Osteoblast (primary cell): Measurements from ENCODE around the gene ABCC1. TPM values are rescaled to one million over a fixed set of nuclear protein-coding genes. Genes with fewer than 3 reads are reported as not detected.

ENCODE experiments used
- DNase-seq: peaks from one replicate; pipeline ENCODE4 v3.0.0; 2011; ENCODE audit warnings: low spot score, mixed read lengths; ENCODE audit not compliant: insufficient read length; ENCODE audit errors: missing footprints
- H2AFZ ChIP-seq: 2 replicates; pipeline ENCODE4 v1.6.0; 2011; ENCODE audit warnings: mild to moderate bottlenecking, low read length
- H3K27ac ChIP-seq: 2 replicates; pipeline ENCODE4 v1.5.1; 2011; ENCODE audit warnings: mild to moderate bottlenecking, low read depth, low read length, moderate library complexity
- H3K27me3 ChIP-seq: 2 replicates; pipeline ENCODE4 v1.6.0; 2012; ENCODE audit warnings: mild to moderate bottlenecking, control low read depth, inconsistent platforms, low read length, moderate library complexity; ENCODE audit not compliant: insufficient read depth
- H3K36me3 ChIP-seq: 2 replicates; pipeline ENCODE4 v1.5.1; 2011; ENCODE audit warnings: mild to moderate bottlenecking, low read length, control low read depth, moderate library complexity; ENCODE audit not compliant: insufficient read depth
- H3K4me1 ChIP-seq: 2 replicates; pipeline ENCODE4 v1.5.1; 2011; ENCODE audit warnings: mild to moderate bottlenecking, low read length, control low read depth, moderate library complexity; ENCODE audit not compliant: insufficient read depth
- H3K4me2 ChIP-seq: 2 replicates; pipeline ENCODE4 v1.6.0; 2011; ENCODE audit warnings: mild to moderate bottlenecking, low read length; ENCODE audit not compliant: insufficient read depth
- H3K4me3 ChIP-seq: fragments of 200-600 bp; sonication (generic); 3 replicates; pipeline ENCODE4 v1.5.1; 2012; ENCODE audit warnings: mild to moderate bottlenecking, low read length, inconsistent platforms; ENCODE audit not compliant: insufficient read depth
- H3K79me2 ChIP-seq: 2 replicates; pipeline ENCODE4 v1.6.0; 2012; ENCODE audit warnings: mild to moderate bottlenecking, low read length, control low read depth, inconsistent platforms; ENCODE audit not compliant: insufficient read depth
- H3K9me3 ChIP-seq: 2 replicates; pipeline ENCODE4 v1.5.1; 2011; ENCODE audit warnings: low read depth, low read length, control low read depth
- H4K20me1 ChIP-seq: 2 replicates; pipeline ENCODE4 v1.6.0; 2012; ENCODE audit warnings: mild to moderate bottlenecking, low read length, control low read depth; ENCODE audit not compliant: insufficient read depth
- total RNA-seq: library from RNA; depleted of rRNA; stranded (reverse); fragments of >200 nt; gene quantifications from 2 replicates; pipeline ENCODE4 v1.2.3, GENCODE V29; 2012
- TF ChIP-seq, protein P1 (sequence below): IDR thresholded peaks from 2 replicates; pipeline ENCODE4 v1.5.1; 2011; ENCODE audit warnings: mild to moderate bottlenecking, low read depth, low read length, moderate library complexity; ENCODE audit errors: extremely low read depth

The ABCC1 gene
- total RNA-seq, 1 donor = 33.7 TPM

DNA sequence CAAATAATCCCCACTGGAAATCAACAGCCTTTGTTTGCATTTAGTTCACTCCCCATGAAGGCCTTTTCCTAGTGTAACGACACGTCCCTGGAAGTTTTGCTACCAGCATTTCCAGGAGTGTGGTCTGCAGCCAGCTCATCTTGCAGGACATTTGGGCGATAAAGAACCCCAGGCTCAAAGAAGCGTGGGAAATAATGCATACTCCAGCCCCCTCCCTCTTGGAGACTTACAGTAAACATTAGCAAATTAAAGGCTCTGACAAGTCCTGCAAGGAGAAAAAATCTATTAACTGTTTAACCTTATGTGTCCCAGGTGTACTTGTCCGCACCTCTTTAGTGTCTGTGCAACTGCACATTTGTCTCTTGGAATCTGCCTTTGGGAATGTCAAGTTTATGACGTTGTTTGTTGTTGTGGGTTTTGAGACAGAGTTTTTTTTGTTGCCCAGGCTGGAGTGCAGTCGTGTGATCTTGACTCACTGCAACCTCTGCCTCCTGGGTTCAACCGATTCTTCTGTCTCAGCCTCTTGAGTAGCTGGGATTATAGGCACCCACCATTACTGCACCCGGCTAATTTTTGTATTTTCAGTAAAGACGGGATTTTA lies 131.1 kb downstream of the ABCC1 start:
- TF ChIP-seq, protein P1, sequence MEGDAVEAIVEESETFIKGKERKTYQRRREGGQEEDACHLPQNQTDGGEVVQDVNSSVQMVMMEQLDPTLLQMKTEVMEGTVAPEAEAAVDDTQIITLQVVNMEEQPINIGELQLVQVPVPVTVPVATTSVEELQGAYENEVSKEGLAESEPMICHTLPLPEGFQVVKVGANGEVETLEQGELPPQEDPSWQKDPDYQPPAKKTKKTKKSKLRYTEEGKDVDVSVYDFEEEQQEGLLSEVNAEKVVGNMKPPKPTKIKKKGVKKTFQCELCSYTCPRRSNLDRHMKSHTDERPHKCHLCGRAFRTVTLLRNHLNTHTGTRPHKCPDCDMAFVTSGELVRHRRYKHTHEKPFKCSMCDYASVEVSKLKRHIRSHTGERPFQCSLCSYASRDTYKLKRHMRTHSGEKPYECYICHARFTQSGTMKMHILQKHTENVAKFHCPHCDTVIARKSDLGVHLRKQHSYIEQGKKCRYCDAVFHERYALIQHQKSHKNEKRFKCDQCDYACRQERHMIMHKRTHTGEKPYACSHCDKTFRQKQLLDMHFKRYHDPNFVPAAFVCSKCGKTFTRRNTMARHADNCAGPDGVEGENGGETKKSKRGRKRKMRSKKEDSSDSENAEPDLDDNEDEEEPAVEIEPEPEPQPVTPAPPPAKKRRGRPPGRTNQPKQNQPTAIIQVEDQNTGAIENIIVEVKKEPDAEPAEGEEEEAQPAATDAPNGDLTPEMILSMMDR = no peak
- H3K4me1 ChIP-seq = no peaks in the 10 kb centered on the region
- H4K20me1 ChIP-seq = no peaks in the 10 kb centered on the region
- H2AFZ ChIP-seq = no peak overlapping the region
- peak; percentile 55 for DNase-seq
- peaks cover 86% of the 10 kb centered on the region for H3K36me3 ChIP-seq
- no peak overlapping the region for H3K27ac ChIP-seq
- H3K27me3 ChIP-seq = no peaks in the 10 kb centered on the region
- no peak overlapping the region for H3K4me2 ChIP-seq
- H3K9me3 ChIP-seq = peaks cover 9% of the 10 kb centered on the region
- no peak overlapping the region for H3K4me3 ChIP-seq
- H3K79me2 ChIP-seq = no peaks in the 10 kb centered on the region

DNA sequence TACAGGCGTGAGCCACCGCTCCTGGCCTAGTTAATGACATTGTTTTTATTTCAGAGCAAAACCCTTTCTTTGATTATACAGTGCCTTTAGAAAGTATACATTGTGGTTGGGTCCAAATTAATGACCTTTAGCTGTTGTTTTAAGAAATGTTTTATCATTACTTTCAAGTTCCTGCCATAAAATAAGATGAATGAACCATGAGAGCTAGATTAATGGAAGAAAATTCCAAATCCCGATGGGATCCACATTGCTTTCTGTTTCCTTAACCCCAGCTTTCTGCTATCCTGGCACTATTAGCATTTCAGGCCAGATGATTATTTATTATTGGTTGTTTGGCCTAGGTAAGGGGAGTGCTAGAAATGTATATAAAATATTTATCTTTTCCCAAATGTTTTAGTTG lies 131.7 kb downstream of the ABCC1 start:
- DNase-seq = no peak
- Histone ChIP-seq H3K79me2 (no peaks in the 10 kb centered on the region), H3K9me3 (peaks cover 9% of the 10 kb centered on the region), H4K20me1 (no peaks in the 10 kb centered on the region), H3K27me3 (no peaks in the 10 kb centered on the region), H3K27ac (no peak overlapping the region), H2AFZ (no peak overlapping the region), H3K4me1 (no peaks in the 10 kb centered on the region), H3K4me3 (no peak overlapping the region), H3K4me2 (no peak overlapping the region), H3K36me3 (peaks cover 87% of the 10 kb centered on the region)
- TF ChIP-seq, protein P1 = no peak

DNA sequence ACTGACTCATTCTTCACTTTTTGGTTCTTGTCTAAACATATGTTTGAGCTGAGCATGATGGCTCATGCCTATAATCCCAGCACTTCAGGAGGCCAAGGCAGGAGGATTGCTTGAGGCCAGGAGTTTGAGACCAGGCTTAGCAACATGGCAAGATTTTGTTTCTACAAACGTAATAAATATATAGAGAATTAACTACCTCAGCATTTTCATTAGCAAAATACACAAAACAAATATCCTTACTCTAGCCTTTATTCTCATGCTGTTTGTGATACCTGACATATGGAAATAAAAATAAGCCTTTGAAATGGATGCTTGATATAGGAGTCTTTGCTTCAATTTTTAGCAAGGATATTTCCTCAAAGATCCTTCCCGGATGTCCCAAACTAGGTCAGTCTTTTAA lies 132.8 kb downstream of the ABCC1 start:
- H3K36me3 ChIP-seq = peaks cover 86% of the 10 kb centered on the region
- TF ChIP-seq, protein P1 = no peak

DNA sequence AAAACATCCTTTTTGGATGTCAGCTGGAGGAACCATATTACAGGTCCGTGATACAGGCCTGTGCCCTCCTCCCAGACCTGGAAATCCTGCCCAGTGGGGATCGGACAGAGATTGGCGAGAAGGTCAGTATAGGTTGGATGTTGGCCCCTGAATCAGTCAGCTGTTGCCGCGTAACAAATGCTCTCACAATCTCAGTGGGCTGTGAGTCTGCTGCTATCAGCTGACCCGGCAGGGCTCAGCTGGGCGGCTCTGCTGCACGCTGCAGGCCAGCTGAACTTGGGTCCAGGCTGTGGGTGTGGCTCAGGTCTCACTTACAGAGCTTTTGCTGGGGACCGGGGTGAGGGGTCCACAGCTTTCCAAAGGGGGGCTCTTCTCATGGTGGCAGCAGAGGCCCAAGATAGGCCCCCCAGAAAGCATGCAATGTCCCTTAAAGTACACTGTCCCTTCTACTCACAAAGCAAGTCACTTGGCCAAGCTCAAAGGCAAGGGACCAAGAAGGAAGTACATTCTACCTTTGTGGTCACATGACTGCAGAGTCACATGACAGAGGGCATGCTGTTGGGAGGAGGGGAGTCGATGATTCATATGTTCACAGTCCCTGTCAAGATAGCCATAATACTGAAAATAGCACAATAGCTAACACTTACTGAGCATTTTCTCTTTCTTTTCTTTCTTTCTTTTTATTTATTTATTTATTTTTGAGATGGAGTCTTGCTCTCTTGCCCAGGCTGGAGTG lies 134.2 kb downstream of the ABCC1 start:
- DNase-seq = no peak
- Histone ChIP-seq H2AFZ (no peak overlapping the region), H4K20me1 (no peaks in the 10 kb centered on the region), H3K27me3 (no peaks in the 10 kb centered on the region), H3K4me3 (no peak overlapping the region), H3K9me3 (peaks cover 9% of the 10 kb centered on the region), H3K36me3 (peaks cover 79% of the 10 kb centered on the region), H3K27ac (no peak overlapping the region), H3K79me2 (no peaks in the 10 kb centered on the region), H3K4me2 (no peak overlapping the region), H3K4me1 (no peaks in the 10 kb centered on the region)
- TF ChIP-seq, protein P1 = no peak

More for the DNA sequence above, 132.8 kb downstream of the ABCC1 start:
- Histone ChIP-seq H3K79me2 (no peaks in the 10 kb centered on the region), H3K9me3 (peaks cover 9% of the 10 kb centered on the region), H4K20me1 (no peaks in the 10 kb centered on the region), H3K27me3 (no peaks in the 10 kb centered on the region), H3K4me1 (no peaks in the 10 kb centered on the region), H3K4me3 (no peak overlapping the region), H3K27ac (no peak overlapping the region), H3K4me2 (no peak overlapping the region), H2AFZ (no peak overlapping the region)
- DNase-seq = no peak
